ENCODE measurements around the gene TOP1. TPM values are rescaled to one million over a fixed set of nuclear protein-coding genes. Genes with fewer than 3 reads are reported as not detected.
"Not testable (repeated sequence)": the region's sequence is repeated elsewhere in the genome, so short reads cannot be mapped to it uniquely, and the experiment has no call there.

Gene TOP1
- polyA plus RNA-seq, 4 donors: 46.2 to 74.3 (median 69.8) TPM

- DNase-seq (no peak), FAIRE-seq (no peak)
- Histone ChIP-seq H3K27me3 (ENCODE audit: control insufficient read depth in 3 of 3, insufficient read depth in 3 of 3, low read length in 3 of 3) (no peaks in the 10 kb centered on the region), H3K4me3 (ENCODE audit: low read depth in 1 of 3, low read length in 3 of 3) (no peak overlapping the region), H3K4me1 (ENCODE audit: control insufficient read depth in 3 of 3, insufficient read depth in 2 of 3, low read depth in 1 of 3, low read length in 2 of 3) (no peaks in the 10 kb centered on the region), H3K9me3 (ENCODE audit: control insufficient read depth in 2 of 2, insufficient read depth in 1 of 2, low read depth in 1 of 2, low read length in 1 of 2) (no peaks in the 10 kb centered on the region), H3K27ac (ENCODE audit: low read depth in 1 of 3, low read length in 2 of 3) (no peak overlapping the region), H3K36me3 (ENCODE audit: control insufficient read depth in 3 of 3, insufficient read depth in 2 of 3, low read depth in 1 of 3, low read length in 3 of 3) (peaks cover 14 to 29% (median 26%) of the 10 kb centered on the region in 3 donors)
- 97 to 99% (median 98%) methylated on average over 11 of the region's 11 CpGs for WGBS, 3 donors
Observed at GRCh38 chr20:41110012-41110411, 81.4 kb downstream of the TOP1 start.

GRCh38 chr20:41110930-41111577 is 82.4 kb downstream of the TOP1 start:
- Histone ChIP-seq H3K4me3 (ENCODE audit: low read depth in 1 of 3, low read length in 3 of 3) (no peak overlapping the region), H3K27me3 (ENCODE audit: control insufficient read depth in 3 of 3, insufficient read depth in 3 of 3, low read length in 3 of 3) (no peaks in the 10 kb centered on the region), H3K4me1 (ENCODE audit: control insufficient read depth in 3 of 3, insufficient read depth in 2 of 3, low read depth in 1 of 3, low read length in 2 of 3) (no peaks in the 10 kb centered on the region), H3K9me3 (ENCODE audit: control insufficient read depth in 2 of 2, insufficient read depth in 1 of 2, low read depth in 1 of 2, low read length in 1 of 2) (no peaks in the 10 kb centered on the region), H3K27ac (ENCODE audit: low read depth in 1 of 3, low read length in 2 of 3) (no peak overlapping the region), H3K36me3 (ENCODE audit: control insufficient read depth in 3 of 3, insufficient read depth in 2 of 3, low read depth in 1 of 3, low read length in 3 of 3) (peaks cover 21 to 36% (median 31%) of the 10 kb centered on the region in 3 donors)
- no peak for DNase-seq
- FAIRE-seq: no peak
- WGBS, 3 donors: 75 to 92% (median 90%) methylated on average over 5 of the region's 5 CpGs

- DNase-seq: no peak
- Histone ChIP-seq H3K4me3 (ENCODE audit: low read depth in 1 of 3, low read length in 3 of 3) (no peak overlapping the region), H3K9me3 (ENCODE audit: control insufficient read depth in 2 of 2, insufficient read depth in 1 of 2, low read depth in 1 of 2, low read length in 1 of 2) (no peaks in the 10 kb centered on the region), H3K27ac (ENCODE audit: low read depth in 1 of 3, low read length in 2 of 3) (no peak overlapping the region), H3K4me1 (ENCODE audit: control insufficient read depth in 3 of 3, insufficient read depth in 2 of 3, low read depth in 1 of 3, low read length in 2 of 3) (no peaks in the 10 kb centered on the region), H3K36me3 (ENCODE audit: control insufficient read depth in 3 of 3, insufficient read depth in 2 of 3, low read depth in 1 of 3, low read length in 3 of 3) (peaks cover 26 to 41% (median 34%) of the 10 kb centered on the region in 3 donors), H3K27me3 (ENCODE audit: control insufficient read depth in 3 of 3, insufficient read depth in 3 of 3, low read length in 3 of 3) (no peaks in the 10 kb centered on the region)
- 92 to 98% (median 93%) methylated on average over 5 of the region's 5 CpGs for WGBS, 3 donors
- FAIRE-seq: no peak
Observed at GRCh38 chr20:41111578-41111951, 82.9 kb downstream of the TOP1 start.

GRCh38 chr20:41116282-41116956 is 87.8 kb downstream of the TOP1 start:
- no peak for FAIRE-seq
- H3K36me3 ChIP-seq (ENCODE audit: control insufficient read depth in 3 of 3, insufficient read depth in 2 of 3, low read depth in 1 of 3, low read length in 3 of 3): peaks cover 37 to 58% (median 44%) of the 10 kb centered on the region in 3 donors
- 86 to 96% (median 88%) methylated on average over 6 of the region's 6 CpGs for WGBS, 3 donors

GRCh38 chr20:41118159-41118558 is 89.5 kb downstream of the TOP1 start:
- not testable (repeated sequence) for DNase-seq; H3K9me3 ChIP-seq (ENCODE audit: control insufficient read depth in 2 of 2, insufficient read depth in 1 of 2, low read depth in 1 of 2, low read length in 1 of 2); H3K4me1 ChIP-seq (ENCODE audit: control insufficient read depth in 3 of 3, insufficient read depth in 2 of 3, low read depth in 1 of 3, low read length in 2 of 3); H3K27me3 ChIP-seq (ENCODE audit: control insufficient read depth in 3 of 3, insufficient read depth in 3 of 3, low read length in 3 of 3); H3K4me3 ChIP-seq (ENCODE audit: low read depth in 1 of 3, low read length in 3 of 3); H3K27ac ChIP-seq (ENCODE audit: low read depth in 1 of 3, low read length in 2 of 3); FAIRE-seq
- H3K36me3 ChIP-seq (ENCODE audit: control insufficient read depth in 3 of 3, insufficient read depth in 2 of 3, low read depth in 1 of 3, low read length in 3 of 3): peaks cover 45 to 64% (median 49%) of the 10 kb centered on the region in 3 donors
- 79 to 83% (median 79%) methylated on average over 6 of the region's 6 CpGs for whole genome bisulfite sequencing, 3 donors

More at GRCh38 chr20:41116282-41116956, 87.8 kb downstream of the TOP1 start:
- no peak for DNase-seq
- H3K4me3 ChIP-seq (ENCODE audit: low read depth in 1 of 3, low read length in 3 of 3): no peak overlapping the region
- H3K9me3 ChIP-seq (ENCODE audit: control insufficient read depth in 2 of 2, insufficient read depth in 1 of 2, low read depth in 1 of 2, low read length in 1 of 2): no peaks in the 10 kb centered on the region
- H3K4me1 ChIP-seq (ENCODE audit: control insufficient read depth in 3 of 3, insufficient read depth in 2 of 3, low read depth in 1 of 3, low read length in 2 of 3): no peaks in the 10 kb centered on the region
- no peak overlapping the region for H3K27ac ChIP-seq (ENCODE audit: low read depth in 1 of 3, low read length in 2 of 3)
- H3K27me3 ChIP-seq (ENCODE audit: control insufficient read depth in 3 of 3, insufficient read depth in 3 of 3, low read length in 3 of 3): no peaks in the 10 kb centered on the region

- Histone ChIP-seq H3K4me1 (ENCODE audit: control insufficient read depth in 3 of 3, insufficient read depth in 2 of 3, low read depth in 1 of 3, low read length in 2 of 3) (peaks cover 0 to 1% (median 0%) of the 10 kb centered on the region in 3 donors), H3K4me3 (ENCODE audit: low read depth in 1 of 3, low read length in 3 of 3) (no peak overlapping the region), H3K27ac (ENCODE audit: low read depth in 1 of 3, low read length in 2 of 3) (no peak overlapping the region), H3K36me3 (ENCODE audit: control insufficient read depth in 3 of 3, insufficient read depth in 2 of 3, low read depth in 1 of 3, low read length in 3 of 3) (peaks cover 44 to 62% (median 45%) of the 10 kb centered on the region in 3 donors), H3K9me3 (ENCODE audit: control insufficient read depth in 2 of 2, insufficient read depth in 1 of 2, low read depth in 1 of 2, low read length in 1 of 2) (no peaks in the 10 kb centered on the region), H3K27me3 (ENCODE audit: control insufficient read depth in 3 of 3, insufficient read depth in 3 of 3, low read length in 3 of 3) (no peaks in the 10 kb centered on the region)
- DNase-seq: no peak
- no peak for FAIRE-seq
- 77 to 81% (median 79%) methylated on average over 3 of the region's 3 CpGs for WGBS, 3 donors
Observed at GRCh38 chr20:41118632-41119031, 90.0 kb downstream of the TOP1 start.

- no peak overlapping the region for H3K27ac ChIP-seq (ENCODE audit: low read depth in 1 of 3, low read length in 2 of 3)
- FAIRE-seq (no peak), DNase-seq (peak in 1 of 2 donors; percentile 52)
- H3K27me3 ChIP-seq (ENCODE audit: control insufficient read depth in 3 of 3, insufficient read depth in 3 of 3, low read length in 3 of 3): no peaks in the 10 kb centered on the region
- H3K4me1 ChIP-seq (ENCODE audit: control insufficient read depth in 3 of 3, insufficient read depth in 2 of 3, low read depth in 1 of 3, low read length in 2 of 3): peaks cover 0 to 6% (median 4%) of the 10 kb centered on the region in 3 donors
- 63 to 76% (median 73%) methylated on average over 7 of the region's 7 CpGs for WGBS, 3 donors
- peaks cover 36 to 56% (median 44%) of the 10 kb centered on the region in 3 donors for H3K36me3 ChIP-seq (ENCODE audit: control insufficient read depth in 3 of 3, insufficient read depth in 2 of 3, low read depth in 1 of 3, low read length in 3 of 3)
- no peaks in the 10 kb centered on the region for H3K9me3 ChIP-seq (ENCODE audit: control insufficient read depth in 2 of 2, insufficient read depth in 1 of 2, low read depth in 1 of 2, low read length in 1 of 2)
- no peak overlapping the region for H3K4me3 ChIP-seq (ENCODE audit: low read depth in 1 of 3, low read length in 3 of 3)
Observed at GRCh38 chr20:41119614-41120561, 91.3 kb downstream of the TOP1 start.

GRCh38 chr20:41121399-41121798 is 92.8 kb downstream of the TOP1 start:
- H3K4me1 ChIP-seq (ENCODE audit: control insufficient read depth in 3 of 3, insufficient read depth in 2 of 3, low read depth in 1 of 3, low read length in 2 of 3): peaks cover 0 to 18% (median 7%) of the 10 kb centered on the region in 3 donors
- FAIRE-seq: no peak
- no peak for DNase-seq
- H3K36me3 ChIP-seq (ENCODE audit: control insufficient read depth in 3 of 3, insufficient read depth in 2 of 3, low read depth in 1 of 3, low read length in 3 of 3): peaks cover 24 to 52% (median 46%) of the 10 kb centered on the region in 3 donors
- H3K27me3 ChIP-seq (ENCODE audit: control insufficient read depth in 3 of 3, insufficient read depth in 3 of 3, low read length in 3 of 3): no peaks in the 10 kb centered on the region
- WGBS, 3 donors: 93 to 95% (median 94%) methylated on average over 3 of the region's 3 CpGs
- no peaks in the 10 kb centered on the region for H3K9me3 ChIP-seq (ENCODE audit: control insufficient read depth in 2 of 2, insufficient read depth in 1 of 2, low read depth in 1 of 2, low read length in 1 of 2)
- no peak overlapping the region for H3K27ac ChIP-seq (ENCODE audit: low read depth in 1 of 3, low read length in 2 of 3)
- no peak overlapping the region for H3K4me3 ChIP-seq (ENCODE audit: low read depth in 1 of 3, low read length in 3 of 3)
